SK-N-SH treated with all-trans-retinoic acid at 6 μM for 48 hours (cell line): Measurements from ENCODE around the gene HMGB4.

Experiments
- ARNTL ChIP-seq: fragments of 450-650 bp; formaldehyde crosslinking; IDR thresholded peaks from 2 replicates; pipeline ENCODE4 v1.5.0; 2020; ENCODE audit warnings: low read depth, mild to moderate bottlenecking, moderate library complexity, borderline replicate concordance
- BACH2 ChIP-seq: fragments of 250-450 bp; sonication (Bioruptor Pico); IDR thresholded peaks from 2 replicates; pipeline ENCODE4 v1.9.0; 2021; ENCODE audit warnings: mild to moderate bottlenecking, borderline replicate concordance
- ESRRG ChIP-seq: fragments of 250-450 bp; sonication (Bioruptor Pico); IDR thresholded peaks from 2 replicates; pipeline ENCODE4 v1.6.1; 2021; ENCODE audit warnings: mild to moderate bottlenecking
- PATZ1 ChIP-seq: fragments of 250-450 bp; sonication (Bioruptor Pico); IDR thresholded peaks from 2 replicates; pipeline ENCODE4 v1.8.0; 2020; ENCODE audit warnings: mild to moderate bottlenecking, moderate library complexity, borderline replicate concordance
- POU6F1 ChIP-seq: fragments of 250-450 bp; sonication (Bioruptor Pico); IDR thresholded peaks from 2 replicates; pipeline ENCODE4 v1.8.0; 2021; ENCODE audit warnings: low read depth, mild to moderate bottlenecking, moderate library complexity, borderline replicate concordance
- PPARA ChIP-seq: fragments of 250-450 bp; sonication (Bioruptor Pico); IDR thresholded peaks from 2 replicates; pipeline ENCODE4 v1.5.0; 2020; ENCODE audit warnings: mild to moderate bottlenecking, borderline replicate concordance
- RARB ChIP-seq: fragments of 250-450 bp; sonication (Bioruptor Pico); IDR thresholded peaks from 2 replicates; pipeline ENCODE4 v1.8.0; 2021; ENCODE audit warnings: mild to moderate bottlenecking, moderate library complexity
- SNAI2 ChIP-seq: fragments of 250-450 bp; sonication (Bioruptor Pico); IDR thresholded peaks from 2 replicates; pipeline ENCODE4 v1.5.0; 2020; ENCODE audit warnings: mild to moderate bottlenecking, moderate library complexity
- TCF4 ChIP-seq: fragments of 250-450 bp; sonication (Bioruptor Pico); IDR thresholded peaks from 2 replicates; pipeline ENCODE4 v1.8.0; 2021; ENCODE audit warnings: mild to moderate bottlenecking, moderate library complexity, borderline replicate concordance
- TSHZ2 ChIP-seq: fragments of 250-450 bp; sonication (Bioruptor Pico); IDR thresholded peaks from 2 replicates; pipeline ENCODE4 v1.5.0; 2020; ENCODE audit warnings: mild to moderate bottlenecking, moderate library complexity
- ZC3H10 ChIP-seq: fragments of 250-450 bp; sonication (Bioruptor Pico); IDR thresholded peaks from 2 replicates; pipeline ENCODE4 v1.5.1; 2021; ENCODE audit warnings: mild to moderate bottlenecking, moderate library complexity
- ZFP3 ChIP-seq: fragments of 250-450 bp; sonication (Bioruptor Pico); IDR thresholded peaks from 2 replicates; pipeline ENCODE4 v1.5.0; 2020; ENCODE audit warnings: mild to moderate bottlenecking, moderate library complexity
- ZNF70 ChIP-seq: fragments of 450-650 bp; formaldehyde crosslinking; IDR thresholded peaks from 2 replicates; pipeline ENCODE4 v1.5.0; 2020; ENCODE audit warnings: mild to moderate bottlenecking, moderate library complexity

GRCh38 chr1:33849211-33849610 is 14.7 kb upstream of the HMGB4 start:
- TF ChIP-seq ZFP3 (CRISPR knock-in tag) (no peak), PATZ1 (CRISPR knock-in tag) (no peak), ZNF70 (CRISPR knock-in tag) (no peak), ZC3H10 (CRISPR knock-in tag) (no peak), RARB (CRISPR knock-in tag) (no peak), PPARA (CRISPR knock-in tag) (no peak), POU6F1 (CRISPR knock-in tag) (no peak), TCF4 (CRISPR knock-in tag) (no peak), ESRRG (CRISPR knock-in tag) (no peak), BACH2 (CRISPR knock-in tag) (no peak), SNAI2 (CRISPR knock-in tag) (no peak), ARNTL (CRISPR knock-in tag) (no peak), TSHZ2 (CRISPR knock-in tag) (no peak)
